Osteocyte (in vitro differentiated cells): Measurements from ENCODE around the gene SGCE. TPM values are rescaled to one million over a fixed set of nuclear protein-coding genes. Genes with fewer than 3 reads are reported as not detected.

Experiments used
- DNase-seq: peaks from one replicate; pipeline ENCODE4 v3.0.0; 2021; ENCODE audit warnings: mixed read lengths; ENCODE audit not compliant: unreplicated experiment; ENCODE audit errors: extremely low spot score
- H3K27ac Mint-ChIP-seq: one replicate; pipeline ENCODE4 v1.8.0; 2021; ENCODE audit warnings: mild to moderate bottlenecking, mixed read lengths; ENCODE audit not compliant: unreplicated experiment
- H3K27me3 Mint-ChIP-seq: one replicate; pipeline ENCODE4 v1.8.0; 2021; ENCODE audit warnings: mixed read lengths; ENCODE audit not compliant: unreplicated experiment
- H3K36me3 Mint-ChIP-seq: one replicate; pipeline ENCODE4 v1.8.0; 2021; ENCODE audit warnings: mixed read lengths; ENCODE audit not compliant: unreplicated experiment
- H3K4me1 Mint-ChIP-seq: one replicate; pipeline ENCODE4 v1.8.0; 2021; ENCODE audit warnings: mixed read lengths; ENCODE audit not compliant: unreplicated experiment
- H3K4me3 Mint-ChIP-seq: one replicate; pipeline ENCODE4 v1.8.0; 2021; ENCODE audit warnings: mild to moderate bottlenecking, moderate library complexity, mixed read lengths; ENCODE audit not compliant: unreplicated experiment
- H3K9me3 Mint-ChIP-seq: one replicate; pipeline ENCODE4 v1.8.0; 2021; ENCODE audit warnings: mixed read lengths; ENCODE audit not compliant: unreplicated experiment
- CTCF ChIP-seq: fragments of 200-600 bp; sonication (generic); IDR thresholded peaks from 2 replicates; pipeline ENCODE4 v1.5.0; 2021; ENCODE audit warnings: antibody characterized with exemption, mild to moderate bottlenecking, moderate library complexity
- total RNA-seq: library from RNA; stranded (reverse); gene quantifications from 2 replicates; pipeline ENCODE4 v1.2.1, GENCODE V29; 2021

SGCE gene
- total RNA-seq, 1 donor from 2014 or later, result 85.6 TPM

- H3K9me3 Mint-ChIP-seq, result no peaks in the 10 kb centered on the region
- H3K4me1 Mint-ChIP-seq, result peaks cover 35% of the 10 kb centered on the region
- H3K27ac Mint-ChIP-seq, result no peak overlapping the region
- peaks cover 4% of the 10 kb centered on the region for H3K36me3 Mint-ChIP-seq
- H3K27me3 Mint-ChIP-seq, result no peaks in the 10 kb centered on the region
- no peak for DNase-seq
- TF ChIP-seq CTCF, result no peak
- no peak overlapping the region for H3K4me3 Mint-ChIP-seq
Measured at GRCh38 chr7:94634502-94634901, 21.4 kb downstream of the SGCE start.

GRCh38 chr7:94633687-94634086 lies 22.2 kb downstream of the SGCE start:
- peaks cover 35% of the 10 kb centered on the region for H3K4me1 Mint-ChIP-seq
- no peaks in the 10 kb centered on the region for H3K9me3 Mint-ChIP-seq
- H3K4me3 Mint-ChIP-seq, result no peak overlapping the region
- H3K27me3 Mint-ChIP-seq, result no peaks in the 10 kb centered on the region
- no peak for TF ChIP-seq CTCF
- peaks cover 3% of the 10 kb centered on the region for H3K36me3 Mint-ChIP-seq
- peak overlapping the region; percentile 42 for H3K27ac Mint-ChIP-seq
- no peak for DNase-seq

- no peaks in the 10 kb centered on the region for H3K9me3 Mint-ChIP-seq
- H3K27ac Mint-ChIP-seq, result peak overlapping the region; percentile 91
- DNase-seq, result no peak
- TF ChIP-seq CTCF, result no peak
- peaks cover under 1% of the 10 kb centered on the region for H3K36me3 Mint-ChIP-seq
- H3K4me3 Mint-ChIP-seq, result no peak overlapping the region
- H3K4me1 Mint-ChIP-seq, result peaks cover 35% of the 10 kb centered on the region
- no peaks in the 10 kb centered on the region for H3K27me3 Mint-ChIP-seq
Measured at GRCh38 chr7:94633014-94633341, 23.0 kb downstream of the SGCE start.

- no peak for TF ChIP-seq CTCF
- DNase-seq, result no peak
- Mint-ChIP-seq H3K36me3 (peaks cover under 1% of the 10 kb centered on the region), H3K27ac (peak overlapping the region; percentile 91), H3K27me3 (no peaks in the 10 kb centered on the region), H3K4me3 (no peak overlapping the region), H3K9me3 (no peaks in the 10 kb centered on the region), H3K4me1 (peaks cover 35% of the 10 kb centered on the region)
Measured at GRCh38 chr7:94632338-94633013, 23.5 kb downstream of the SGCE start.

- Mint-ChIP-seq H3K4me3 (no peak overlapping the region), H3K4me1 (peaks cover 32% of the 10 kb centered on the region), H3K9me3 (no peaks in the 10 kb centered on the region), H3K36me3 (peaks cover 3% of the 10 kb centered on the region), H3K27me3 (no peaks in the 10 kb centered on the region), H3K27ac (peak overlapping the region; percentile 91)
- no peak for DNase-seq
- TF ChIP-seq CTCF, result no peak
Measured at GRCh38 chr7:94630855-94631254, 25.1 kb downstream of the SGCE start.
